ENCODE data around the gene NHS.

Gene NHS

DNA sequence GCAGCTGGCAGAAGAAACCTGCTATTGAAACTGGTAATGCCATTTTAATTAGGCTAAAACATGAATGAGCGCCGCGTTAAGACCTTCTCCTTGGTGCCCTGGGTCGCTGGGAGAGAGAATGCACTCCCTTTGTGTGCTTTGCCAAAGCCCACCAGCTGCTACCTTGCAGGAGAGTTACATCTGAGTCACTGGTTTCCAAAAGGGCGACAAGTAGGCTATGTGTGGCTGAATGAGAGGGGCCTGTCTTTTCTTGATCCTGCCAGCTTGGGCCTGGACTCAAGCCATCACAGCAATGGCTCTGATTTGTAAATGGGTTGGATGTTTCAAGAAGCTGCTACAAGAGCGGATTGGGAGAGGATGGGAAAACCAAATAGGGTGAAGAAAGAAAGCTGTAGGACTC lies 81.5 kb downstream of the NHS start:
- FAIRE-seq: no peak

DNA sequence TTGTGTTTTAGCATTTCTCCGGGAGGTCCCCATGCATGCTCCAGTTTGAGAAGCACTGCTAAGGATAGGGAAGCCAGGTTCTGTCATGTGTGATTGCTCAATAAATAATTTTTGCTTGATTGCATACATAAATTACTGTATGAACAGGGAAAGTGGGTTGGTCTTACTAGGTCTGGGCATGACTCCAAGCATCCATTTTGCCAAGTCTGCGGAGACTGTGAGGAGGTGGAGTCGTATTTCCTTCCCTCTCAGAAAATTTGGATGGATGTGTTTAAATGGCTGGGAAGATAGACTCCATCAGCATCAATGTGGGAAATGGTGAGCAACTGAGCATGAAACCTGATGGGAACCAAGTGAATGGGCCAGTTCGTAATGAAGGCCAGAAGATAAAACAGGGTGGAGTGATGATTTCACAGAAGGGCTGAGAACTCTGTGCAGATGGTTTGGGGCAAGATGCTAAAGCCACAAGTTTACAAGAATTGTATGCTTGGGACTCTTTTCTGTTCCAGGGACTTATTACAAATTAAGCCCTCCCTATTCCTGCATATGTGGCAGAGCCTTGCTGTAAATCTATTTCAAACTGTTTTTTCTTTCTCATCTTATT lies 84.1 kb downstream of the NHS start:
- no peak for FAIRE-seq

DNA sequence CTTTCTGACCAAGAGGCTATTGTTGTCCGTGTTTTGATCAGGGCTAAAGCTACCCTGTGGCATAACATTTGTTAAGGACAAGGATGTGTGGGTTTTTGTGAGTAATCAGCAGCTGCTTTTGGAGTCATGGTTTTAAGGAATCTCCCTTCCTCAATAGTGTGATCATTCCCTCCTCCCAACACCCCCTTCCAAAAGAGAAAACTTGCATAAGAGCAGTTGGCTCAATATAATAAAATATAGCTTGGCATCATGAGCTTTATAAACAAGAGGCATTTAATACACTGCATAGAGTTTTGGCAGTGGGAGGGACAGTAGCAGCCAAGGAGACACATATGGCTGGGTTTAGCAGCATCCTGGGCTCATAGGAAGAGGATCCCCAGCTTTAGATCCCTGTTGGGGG lies 84.7 kb downstream of the NHS start:
- no peak for FAIRE-seq

GRCh38 chrX:17462881-17463280 lies 87.9 kb downstream of the NHS start:
- FAIRE-seq: no peak

GRCh38 chrX:17464194-17464593 lies 89.2 kb downstream of the NHS start:
- FAIRE-seq: no peak

GRCh38 chrX:17465201-17465600 lies 90.2 kb downstream of the NHS start:
- FAIRE-seq: no peak

GRCh38 chrX:17465802-17466201 lies 90.8 kb downstream of the NHS start:
- FAIRE-seq: no peak

DNA sequence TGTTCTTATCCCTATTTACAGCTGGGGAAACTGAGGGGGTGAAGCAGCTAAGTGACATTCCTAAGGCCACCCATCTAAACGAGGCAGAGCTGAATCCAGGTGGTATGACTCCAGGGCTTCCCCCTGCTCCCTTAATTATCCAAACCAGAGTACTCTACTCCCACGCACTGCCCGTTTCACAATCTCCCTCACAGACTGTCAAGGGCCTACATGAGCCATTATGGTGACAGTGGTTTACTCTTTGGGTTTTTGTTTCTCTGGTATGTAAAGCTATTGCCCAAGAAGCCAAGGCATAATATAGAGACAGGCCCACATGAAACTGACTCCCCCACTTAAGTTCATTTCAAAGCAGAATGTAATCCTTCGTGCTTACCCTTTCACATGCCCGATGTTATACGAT lies 95.1 kb downstream of the NHS start:
- FAIRE-seq: no peak

- no peak for FAIRE-seq
These were observed 96.1 kb downstream of the NHS start for GRCh38 chrX:17471121-17471520.

- FAIRE-seq: no peak
These were observed 96.9 kb downstream of the NHS start for GRCh38 chrX:17471861-17472260.

DNA sequence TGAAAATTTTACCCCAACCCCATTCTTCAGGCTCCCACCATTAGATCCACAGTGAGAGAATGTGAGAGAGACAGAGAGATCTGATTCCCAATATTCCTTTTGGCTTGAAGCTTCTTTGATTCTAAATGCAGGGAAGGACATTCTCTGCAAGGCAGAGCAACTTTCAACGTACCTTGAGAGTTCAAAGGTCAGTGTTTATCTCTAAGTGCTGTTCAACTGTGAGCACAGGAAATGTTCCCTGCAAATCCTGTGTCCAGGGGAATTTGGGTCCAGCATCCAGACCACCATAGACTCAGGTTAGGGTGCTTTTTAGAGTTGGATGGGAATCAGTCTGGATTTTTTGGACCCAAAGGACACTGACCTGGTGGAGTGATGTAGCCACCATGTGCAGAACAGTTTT lies 97.4 kb downstream of the NHS start:
- FAIRE-seq: no peak

DNA sequence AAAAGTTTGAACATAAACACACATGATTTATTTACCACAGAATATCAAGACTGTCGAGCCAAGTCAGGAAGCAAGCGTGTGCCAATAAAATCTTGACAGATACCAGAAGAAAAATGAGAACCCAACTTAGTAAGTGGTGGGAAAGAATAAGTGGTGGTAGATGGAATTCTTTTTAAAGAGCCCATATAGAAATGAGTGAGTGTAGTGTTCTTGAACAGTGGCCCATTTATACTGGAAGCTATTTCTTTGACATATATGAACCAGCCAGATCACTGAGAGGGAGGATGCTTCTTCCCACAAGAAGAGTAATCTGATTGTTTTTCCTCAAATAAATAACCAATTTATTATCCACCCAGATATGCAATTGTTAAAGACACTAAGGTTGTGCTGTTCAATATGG lies 98.0 kb downstream of the NHS start:
- no peak for FAIRE-seq

DNA sequence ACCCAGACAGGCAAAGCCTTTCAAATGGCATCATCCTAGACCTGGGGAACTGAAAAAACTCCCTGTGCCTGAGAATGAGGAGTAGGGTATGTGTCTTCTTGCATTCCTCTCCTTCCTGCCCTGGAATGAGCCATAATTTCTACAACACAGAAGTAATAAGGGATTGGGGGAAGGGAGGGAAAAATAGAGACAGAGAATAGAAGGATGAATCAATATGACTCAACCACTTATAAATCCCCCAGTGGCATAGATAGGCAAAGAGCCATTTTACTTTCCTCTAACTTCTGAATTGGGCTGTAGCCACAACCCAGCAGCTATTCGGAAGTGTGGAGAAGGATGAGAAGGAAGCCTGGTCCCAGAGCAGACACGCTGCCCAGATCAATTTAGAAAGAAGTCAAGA lies 99.9 kb downstream of the NHS start:
- no peak for FAIRE-seq

- FAIRE-seq: no peak
These were observed 100.6 kb downstream of the NHS start for GRCh38 chrX:17475449-17476217.

DNA sequence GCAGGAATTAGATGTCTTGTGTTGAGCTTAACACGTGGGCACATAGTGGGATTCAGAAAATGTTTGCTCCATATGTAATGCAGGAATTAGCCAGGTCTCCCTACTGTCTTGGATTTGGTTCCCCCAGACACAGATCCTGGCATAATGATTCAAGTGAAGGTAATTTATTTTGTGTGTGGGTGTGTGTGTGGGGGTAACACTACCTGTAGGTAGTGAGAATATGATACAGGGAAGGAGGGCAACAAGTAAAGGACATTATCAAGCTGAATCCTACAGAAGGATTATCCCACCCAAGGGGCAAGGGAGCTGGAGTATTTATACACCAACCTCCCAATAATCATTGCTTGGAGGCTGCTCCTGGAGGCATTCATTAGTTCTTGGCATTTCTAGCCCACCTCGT lies 101.4 kb downstream of the NHS start:
- FAIRE-seq: no peak

DNA sequence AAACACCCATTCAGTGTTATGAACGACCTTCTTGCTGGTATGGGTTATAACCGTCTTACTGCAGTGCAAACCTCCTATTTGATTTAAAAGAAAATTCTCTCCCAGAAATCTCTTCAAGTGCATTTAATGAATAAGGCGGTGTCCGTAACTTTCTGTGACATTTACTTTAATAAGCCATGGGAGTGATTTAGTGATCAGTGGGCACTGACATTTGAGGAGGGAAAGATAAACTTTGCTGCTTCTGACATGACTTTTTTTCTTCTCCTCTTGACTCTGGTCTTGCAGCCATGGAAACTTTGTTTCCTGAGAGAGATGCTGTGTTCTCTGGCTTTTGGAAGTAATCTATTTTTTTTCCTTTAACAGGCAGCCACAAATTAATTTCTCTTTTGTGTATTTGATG lies 106.1 kb downstream of the NHS start:
- no peak for FAIRE-seq

GRCh38 chrX:17484592-17484991 lies 109.6 kb downstream of the NHS start:
- no peak for FAIRE-seq

DNA sequence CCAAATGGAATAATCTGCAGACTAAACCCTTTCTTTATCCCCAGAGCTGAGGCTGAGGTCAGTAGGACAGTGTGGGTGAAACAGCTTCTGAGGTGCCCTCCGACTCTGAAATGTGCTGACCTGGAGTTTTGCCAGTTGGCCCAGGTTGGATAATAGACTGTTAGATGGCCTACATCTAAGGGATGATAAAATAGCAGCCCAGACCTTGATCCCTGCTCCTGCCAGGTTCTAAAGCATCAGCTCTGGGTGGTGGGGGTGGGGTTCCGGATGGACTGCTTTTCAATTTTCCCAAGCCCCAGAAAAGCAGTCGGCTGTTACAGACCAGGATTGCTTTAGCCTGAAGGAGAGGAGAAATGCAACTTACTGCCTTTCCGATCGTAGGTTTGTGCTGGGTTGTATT lies 110.4 kb downstream of the NHS start:
- FAIRE-seq: no peak

DNA sequence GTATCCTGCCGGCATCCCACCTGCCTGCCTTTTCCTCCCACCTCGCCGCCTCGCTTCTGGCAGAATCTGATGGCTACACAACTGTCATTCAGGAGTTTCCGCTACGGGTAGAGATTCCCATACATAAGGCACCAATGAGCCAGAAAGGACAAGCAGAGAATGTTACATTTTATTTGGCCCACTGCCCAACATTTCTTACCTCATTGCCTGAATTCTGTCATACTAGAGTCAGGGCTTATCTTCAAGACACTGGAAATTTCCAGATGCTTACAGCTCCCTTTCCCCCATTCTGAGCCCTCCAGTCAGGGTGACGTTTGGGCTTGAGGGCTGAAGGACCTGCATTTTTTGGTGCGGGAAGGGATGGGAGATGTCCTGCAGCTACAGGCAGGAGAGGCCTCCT lies 113.0 kb downstream of the NHS start:
- no peak for FAIRE-seq

DNA sequence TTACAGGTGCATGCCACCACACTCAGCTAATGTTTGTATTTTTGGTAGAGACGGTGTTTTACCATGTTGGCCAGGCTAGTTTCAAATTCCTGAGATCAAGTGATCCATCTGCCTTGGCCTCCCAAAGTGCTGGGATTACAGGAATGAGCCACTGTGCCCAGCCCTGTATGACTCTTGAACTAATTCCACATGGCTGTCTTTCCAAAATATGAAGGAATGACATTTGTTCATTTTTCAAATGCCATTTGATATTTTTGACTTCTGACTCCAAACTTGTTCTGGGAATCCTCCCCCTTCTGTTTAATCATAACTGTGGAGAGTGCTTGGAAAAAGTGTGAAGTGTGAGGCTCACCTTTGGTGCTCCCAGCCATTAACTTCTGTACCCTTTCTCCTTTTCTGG lies 119.2 kb downstream of the NHS start:
- FAIRE-seq: no peak

- no peak for FAIRE-seq
These were observed 120.1 kb downstream of the NHS start for GRCh38 chrX:17495052-17495451.

GRCh38 chrX:17496407-17496806 lies 121.4 kb downstream of the NHS start:
- no peak for FAIRE-seq

- no peak for FAIRE-seq
These were observed 122.2 kb downstream of the NHS start for GRCh38 chrX:17497193-17497592.

- FAIRE-seq: no peak
These were observed 124.5 kb downstream of the NHS start for GRCh38 chrX:17499512-17499911.

DNA sequence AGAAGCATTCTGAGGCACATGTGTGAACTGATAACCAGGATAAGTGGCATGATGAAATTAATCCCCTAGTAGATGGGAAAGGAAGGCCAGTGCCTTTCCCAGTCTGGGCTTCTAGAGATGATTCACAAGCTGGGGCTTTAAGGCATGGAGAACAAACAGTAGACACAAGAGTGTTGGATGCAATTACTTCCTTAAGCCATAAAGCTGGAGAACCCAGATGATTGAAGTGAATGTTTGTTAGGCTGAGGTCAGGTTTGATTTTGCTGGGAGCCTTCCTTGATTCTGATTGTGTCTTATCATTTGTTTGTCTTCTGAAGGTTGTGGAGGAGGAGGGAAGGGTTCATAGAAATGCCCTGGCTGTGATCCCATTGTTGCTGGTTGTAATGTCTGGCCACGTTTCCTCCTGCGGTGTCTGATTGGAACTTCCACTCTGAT lies 125.2 kb downstream of the NHS start:
- FAIRE-seq: no peak
